ENCODE data around the gene SPIRE1. TPM values are rescaled to one million over a fixed set of nuclear protein-coding genes. Genes with fewer than 3 reads are reported as not detected.
"Not testable (repeated sequence)": the region's sequence is repeated elsewhere in the genome, so short reads cannot be mapped to it uniquely, and the experiment has no call there.

The SPIRE1 gene
- total RNA-seq, 2 experiments from 2014 or later: 4.5 to 6.3 TPM

DNA sequence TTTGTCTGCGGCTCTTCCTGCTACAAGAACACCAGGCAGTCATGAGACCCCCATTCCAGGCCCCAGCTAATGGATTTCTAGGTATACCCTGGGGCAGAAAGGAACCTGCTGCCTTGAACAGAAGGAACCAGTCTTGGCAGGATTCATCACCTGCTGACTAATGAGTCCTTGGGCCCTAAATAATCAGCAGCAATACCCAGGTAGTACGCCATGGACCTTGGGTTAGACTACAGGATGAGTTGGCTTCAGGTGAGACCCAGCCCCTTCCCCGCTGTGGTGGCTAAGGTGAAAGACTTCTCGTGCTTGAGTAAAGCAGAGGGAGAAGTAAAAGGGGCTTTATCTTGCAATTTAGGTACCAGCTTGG, 105.0 kb downstream of the SPIRE1 start:
- ChIA-PET CTCF (no interaction called here), POLR2A (no interaction called here)
- peaks cover 2% of the 10 kb centered on the region for H3K4me1 Mint-ChIP-seq
- no peak overlapping the region for H3K27ac Mint-ChIP-seq
- peaks cover 15% of the 10 kb centered on the region for H3K9me3 Mint-ChIP-seq
- H3K4me3 Mint-ChIP-seq: no peak overlapping the region
- no peak for DNase-seq
- peaks cover 11% of the 10 kb centered on the region for H3K27me3 Mint-ChIP-seq
- peaks cover 10% of the 10 kb centered on the region for H3K36me3 Mint-ChIP-seq (ENCODE audit: low read depth)

DNA sequence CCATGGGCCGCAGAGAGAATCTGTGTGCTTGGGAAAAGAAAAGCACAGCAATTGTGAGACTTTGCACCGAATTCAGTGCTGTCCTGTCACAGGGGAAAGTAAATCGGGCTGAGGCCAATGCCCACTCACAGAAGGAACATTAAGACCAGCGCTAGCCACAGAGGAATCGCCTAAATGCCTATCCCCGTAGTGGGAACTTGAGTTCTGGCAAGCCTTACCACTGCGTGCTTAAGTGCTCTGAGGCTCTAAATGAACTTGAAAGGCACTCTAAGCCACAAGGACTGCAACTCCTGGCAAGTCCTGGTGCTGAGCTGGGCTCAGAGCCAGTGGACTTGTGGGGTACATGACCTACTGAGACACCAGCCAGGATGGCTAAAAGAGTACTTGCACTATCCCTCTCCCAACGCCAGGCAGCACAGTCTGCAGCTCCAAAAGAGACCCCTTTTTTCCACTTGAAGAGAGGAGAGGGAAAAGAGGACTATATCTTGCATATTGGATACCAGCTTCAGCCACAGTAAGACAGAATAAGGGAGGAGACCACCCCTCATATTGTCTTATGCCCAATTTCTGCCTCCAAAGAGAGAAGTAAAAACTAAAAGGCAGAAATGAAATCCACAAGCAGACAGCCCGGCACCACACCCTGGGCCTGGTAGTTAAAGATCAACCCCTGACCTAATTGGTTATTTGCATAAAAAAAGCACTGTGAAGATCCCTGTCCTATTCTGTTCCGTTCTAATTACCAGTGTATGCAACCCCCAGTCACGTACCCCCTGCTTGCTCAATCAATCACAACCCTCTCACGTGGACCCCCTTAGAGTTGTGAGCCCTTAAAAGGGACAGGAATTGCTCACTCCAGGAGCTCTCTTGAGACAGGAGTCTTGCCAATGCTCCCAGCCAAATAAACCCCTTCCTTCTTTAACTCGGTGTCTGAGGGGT, 105.7 kb downstream of the SPIRE1 start:
- POLR2A ChIA-PET; H3K4me1 Mint-ChIP-seq; CTCF ChIA-PET; DNase-seq; H3K27ac Mint-ChIP-seq; H3K4me3 Mint-ChIP-seq; H3K36me3 Mint-ChIP-seq (ENCODE audit: low read depth): not testable (repeated sequence)
- peaks cover 13% of the 10 kb centered on the region for H3K9me3 Mint-ChIP-seq
- H3K27me3 Mint-ChIP-seq: peaks cover 13% of the 10 kb centered on the region

DNA sequence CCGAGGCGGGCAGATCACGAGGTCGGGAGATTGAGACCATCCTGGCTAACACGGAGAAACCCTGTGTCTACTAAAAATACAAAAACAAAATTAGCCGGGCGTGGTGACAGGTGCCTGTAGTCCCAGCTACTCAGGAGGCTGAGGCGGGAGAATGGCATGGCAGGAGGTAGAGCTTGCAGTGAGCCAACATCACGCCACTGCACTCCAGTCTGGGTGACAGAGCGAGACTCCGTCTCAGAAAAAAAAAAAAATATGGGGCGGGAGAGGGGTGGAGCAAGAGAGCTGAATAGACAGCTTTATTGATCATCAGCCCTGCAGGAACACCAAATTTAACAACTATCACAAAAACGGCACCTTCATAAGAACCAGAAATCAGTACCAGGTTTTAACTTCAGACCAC, 106.4 kb downstream of the SPIRE1 start:
- CTCF ChIA-PET, DNase-seq, H3K4me1 Mint-ChIP-seq, H3K4me3 Mint-ChIP-seq, POLR2A ChIA-PET, H3K27ac Mint-ChIP-seq: not testable (repeated sequence)
- H3K27me3 Mint-ChIP-seq: peaks cover 15% of the 10 kb centered on the region
- peaks cover 12% of the 10 kb centered on the region for H3K9me3 Mint-ChIP-seq
- peaks cover 11% of the 10 kb centered on the region for H3K36me3 Mint-ChIP-seq (ENCODE audit: low read depth)

DNA sequence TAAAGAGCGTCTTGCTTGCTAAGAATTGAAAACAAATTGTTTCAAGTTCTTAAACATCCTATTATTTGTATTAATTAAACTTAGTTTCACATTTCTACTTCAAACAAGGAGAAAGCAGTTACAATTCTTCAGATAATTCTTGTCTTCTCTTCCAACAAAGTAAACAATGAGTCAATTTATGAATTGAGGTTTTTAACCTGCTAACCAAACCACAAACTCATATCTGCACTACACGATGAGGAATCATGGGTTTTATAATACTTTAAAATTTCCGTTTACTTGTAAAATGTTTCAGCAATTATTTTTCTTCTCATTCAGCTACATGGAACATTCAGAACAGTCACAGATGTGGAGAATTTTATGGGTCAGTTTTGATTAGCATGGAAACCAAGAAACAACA, 114.2 kb downstream of the SPIRE1 start:
- Mint-ChIP-seq H3K9me3 (peaks cover 2% of the 10 kb centered on the region), H3K4me1 (peaks cover 13% of the 10 kb centered on the region), H3K36me3 (ENCODE audit: low read depth) (peaks cover 8% of the 10 kb centered on the region), H3K4me3 (no peak overlapping the region), H3K27me3 (peaks cover 8% of the 10 kb centered on the region), H3K27ac (no peak overlapping the region)
- CTCF ChIA-PET: no interaction called here
- DNase-seq: no peak
- POLR2A ChIA-PET: interaction anchor here (0.7 kb wide), 1 partner anchor 119 kb away, joined by 3 read pairs; no protein-coding TSS in a partner anchor

DNA sequence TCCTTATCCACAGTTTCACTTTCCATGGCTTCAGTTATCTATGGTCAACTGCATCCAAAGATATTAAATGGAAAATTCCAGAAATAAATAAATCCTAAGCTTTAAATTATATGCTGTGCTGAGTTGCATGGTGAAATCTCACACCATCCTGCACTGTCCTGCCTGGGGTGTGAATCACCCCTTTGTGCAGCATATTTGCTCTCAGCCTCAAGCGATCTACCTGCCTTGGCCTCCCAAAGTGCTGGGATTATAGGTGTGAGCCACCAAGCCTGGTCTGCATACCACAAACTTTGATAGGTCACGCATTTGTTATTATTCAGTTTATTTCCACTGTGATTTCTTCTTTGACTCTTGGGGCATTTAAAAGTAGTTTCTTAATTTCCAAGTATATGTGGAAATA, 117.2 kb downstream of the SPIRE1 start:
- DNase-seq: no peak
- no peak overlapping the region for H3K4me3 Mint-ChIP-seq
- peaks cover 13% of the 10 kb centered on the region for H3K27me3 Mint-ChIP-seq
- H3K9me3 Mint-ChIP-seq: peaks cover 2% of the 10 kb centered on the region
- ChIA-PET POLR2A (no interaction called here), CTCF (interaction anchor here (1.0 kb wide), 2 partner anchors 16 to 119 kb away, joined by 3 to 5 read pairs; no protein-coding TSS in a partner anchor)
- H3K4me1 Mint-ChIP-seq: peaks cover 13% of the 10 kb centered on the region
- no peak overlapping the region for H3K27ac Mint-ChIP-seq
- H3K36me3 Mint-ChIP-seq (ENCODE audit: low read depth): peaks cover 5% of the 10 kb centered on the region

DNA sequence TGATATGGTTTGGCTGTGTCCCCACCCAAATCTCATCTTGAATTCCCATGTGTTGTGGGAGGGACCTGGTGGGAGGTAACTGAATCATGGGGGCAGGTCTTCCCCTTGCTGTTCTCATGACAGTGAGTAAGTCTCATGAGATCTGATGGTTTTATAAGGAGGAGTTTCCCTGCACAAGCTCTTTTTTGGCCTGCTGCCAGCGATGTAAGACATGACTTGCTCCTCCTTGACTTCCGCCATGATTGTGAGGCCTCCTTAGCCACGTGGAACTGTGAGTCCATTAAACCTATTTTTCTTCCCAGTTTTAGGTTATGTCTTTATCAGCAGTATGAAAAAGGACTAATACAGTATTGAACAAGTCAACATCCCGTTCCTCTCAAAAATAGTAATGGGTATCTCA, 118.7 kb downstream of the SPIRE1 start:
- DNase-seq; H3K4me3 Mint-ChIP-seq; H3K4me1 Mint-ChIP-seq; H3K9me3 Mint-ChIP-seq; H3K27ac Mint-ChIP-seq; H3K36me3 Mint-ChIP-seq (ENCODE audit: low read depth); POLR2A ChIA-PET: not testable (repeated sequence)
- H3K27me3 Mint-ChIP-seq: peaks cover 11% of the 10 kb centered on the region
- CTCF ChIA-PET: interaction anchor here (0.7 to 1.1 kb wide), 4 partner anchors 27 to 673 kb away, joined by 3 to 4 read pairs (median 3); no protein-coding TSS in a partner anchor

DNA sequence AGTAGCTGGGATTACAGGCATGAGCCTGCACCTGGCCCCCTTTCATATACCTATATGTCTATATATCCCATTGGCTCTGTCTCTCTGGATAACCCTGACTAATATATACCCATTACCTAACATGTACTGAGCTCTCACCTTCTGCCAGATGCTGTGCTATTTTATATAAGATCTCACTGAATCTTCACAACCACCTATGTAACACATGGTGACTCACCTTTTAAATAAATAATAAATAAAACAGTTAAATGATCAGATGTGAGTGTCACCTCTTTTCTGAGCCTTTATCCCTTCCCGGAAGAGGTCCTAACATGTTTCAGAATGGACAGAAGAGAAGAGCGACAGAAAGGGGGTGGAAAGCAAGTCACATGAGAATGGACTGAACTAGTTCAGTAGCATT, 123.1 kb downstream of the SPIRE1 start:
- Mint-ChIP-seq H3K4me1 (no peaks in the 10 kb centered on the region), H3K27me3 (peaks cover 13% of the 10 kb centered on the region)

DNA sequence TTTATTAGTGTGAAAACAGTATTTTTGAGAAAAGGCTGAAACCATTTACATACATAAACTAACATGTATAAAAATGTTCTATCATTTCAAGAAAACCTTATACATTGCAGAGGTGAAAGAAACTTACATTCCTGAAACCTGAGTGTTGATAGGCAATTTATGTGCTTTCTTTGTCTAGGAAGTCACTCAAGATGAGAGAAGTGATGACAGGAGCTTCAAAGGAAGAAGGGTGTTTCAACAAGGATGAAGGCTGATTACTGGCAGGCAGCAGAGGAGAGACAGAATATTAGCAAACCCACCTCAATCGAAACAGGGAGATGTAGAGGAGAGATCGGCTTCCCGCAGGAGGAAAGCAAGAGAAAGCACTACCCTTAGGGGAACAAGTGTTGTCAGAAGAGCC, 125.2 kb downstream of the SPIRE1 start:
- H3K4me1 Mint-ChIP-seq: no peaks in the 10 kb centered on the region
- H3K9me3 Mint-ChIP-seq: no peaks in the 10 kb centered on the region
- POLR2A ChIA-PET: no interaction called here
- CTCF ChIA-PET: no interaction called here
- peaks cover 9% of the 10 kb centered on the region for H3K27me3 Mint-ChIP-seq
- H3K4me3 Mint-ChIP-seq: no peak overlapping the region
- no peak for DNase-seq
- no peaks in the 10 kb centered on the region for H3K36me3 Mint-ChIP-seq (ENCODE audit: low read depth)
- no peak overlapping the region for H3K27ac Mint-ChIP-seq

More for the DNA sequence above, 123.1 kb downstream of the SPIRE1 start:
- H3K36me3 Mint-ChIP-seq (ENCODE audit: low read depth): no peaks in the 10 kb centered on the region
- no peak overlapping the region for H3K27ac Mint-ChIP-seq
- H3K9me3 Mint-ChIP-seq: no peaks in the 10 kb centered on the region
- POLR2A ChIA-PET: no interaction called here
- CTCF ChIA-PET: no interaction called here
- H3K4me3 Mint-ChIP-seq: no peak overlapping the region
- no peak for DNase-seq

DNA sequence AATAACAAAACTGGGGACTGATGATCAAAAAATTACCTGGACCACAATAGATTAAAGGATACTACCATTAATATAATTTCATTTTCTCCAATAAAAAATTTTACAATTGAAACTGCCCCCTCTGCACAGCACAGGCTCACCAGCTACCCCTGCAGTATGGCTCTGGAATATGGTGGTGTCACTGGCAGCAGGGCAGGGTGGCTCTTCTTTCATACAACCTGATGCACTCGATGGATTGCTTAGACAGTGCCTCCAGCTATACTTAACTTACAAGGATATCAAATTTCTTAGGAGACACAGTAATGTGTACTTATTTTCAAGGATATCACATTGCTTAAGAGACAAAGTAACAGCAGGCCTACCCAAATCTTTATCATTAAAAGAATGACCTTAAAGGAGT, 126.2 kb downstream of the SPIRE1 start:
- ChIA-PET CTCF (no interaction called here), POLR2A (no interaction called here)
- no peak for DNase-seq
- H3K9me3 Mint-ChIP-seq: no peaks in the 10 kb centered on the region
- no peaks in the 10 kb centered on the region for H3K4me1 Mint-ChIP-seq
- no peak overlapping the region for H3K27ac Mint-ChIP-seq
- H3K4me3 Mint-ChIP-seq: no peak overlapping the region
- no peaks in the 10 kb centered on the region for H3K36me3 Mint-ChIP-seq (ENCODE audit: low read depth)
- peaks cover 6% of the 10 kb centered on the region for H3K27me3 Mint-ChIP-seq

DNA sequence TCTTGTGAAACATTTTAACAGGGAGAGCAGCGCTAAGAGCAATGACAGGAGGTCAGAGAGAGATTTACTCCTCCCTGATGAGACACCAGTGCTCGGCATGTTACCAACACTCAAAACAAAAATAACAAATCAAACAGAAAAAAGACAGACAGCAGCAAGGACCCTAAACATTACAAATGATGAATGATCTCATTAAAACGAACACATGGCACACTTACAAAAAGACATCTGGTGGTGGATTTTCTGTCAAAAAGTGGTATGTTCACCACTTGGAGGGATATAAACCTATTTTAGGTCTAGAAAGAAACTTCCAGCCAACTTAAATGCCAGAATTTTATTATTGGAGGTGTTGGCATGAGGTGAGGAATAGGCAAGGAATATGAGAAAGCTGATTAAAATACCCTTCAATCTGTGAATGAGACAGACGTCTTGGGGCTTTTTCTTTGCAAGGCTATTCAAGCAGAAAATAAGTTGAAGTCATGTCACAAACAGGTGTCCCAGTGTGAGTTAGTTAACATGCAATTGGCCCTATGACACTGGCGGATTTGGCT, 137.4 kb downstream of the SPIRE1 start:
- no peak overlapping the region for H3K4me3 Mint-ChIP-seq
- CTCF ChIA-PET: interaction anchor here (0.6 kb wide), 1 partner anchor 74 kb away, joined by 3 read pairs; no protein-coding TSS in a partner anchor
- POLR2A ChIA-PET: interaction anchor here (0.6 kb wide), 1 partner anchor 9 kb away, joined by 3 read pairs; no protein-coding TSS in a partner anchor
- no peaks in the 10 kb centered on the region for H3K36me3 Mint-ChIP-seq (ENCODE audit: low read depth)
- DNase-seq: no peak
- no peak overlapping the region for H3K27ac Mint-ChIP-seq
- H3K9me3 Mint-ChIP-seq: no peaks in the 10 kb centered on the region
- H3K4me1 Mint-ChIP-seq: no peaks in the 10 kb centered on the region
- no peaks in the 10 kb centered on the region for H3K27me3 Mint-ChIP-seq

DNA sequence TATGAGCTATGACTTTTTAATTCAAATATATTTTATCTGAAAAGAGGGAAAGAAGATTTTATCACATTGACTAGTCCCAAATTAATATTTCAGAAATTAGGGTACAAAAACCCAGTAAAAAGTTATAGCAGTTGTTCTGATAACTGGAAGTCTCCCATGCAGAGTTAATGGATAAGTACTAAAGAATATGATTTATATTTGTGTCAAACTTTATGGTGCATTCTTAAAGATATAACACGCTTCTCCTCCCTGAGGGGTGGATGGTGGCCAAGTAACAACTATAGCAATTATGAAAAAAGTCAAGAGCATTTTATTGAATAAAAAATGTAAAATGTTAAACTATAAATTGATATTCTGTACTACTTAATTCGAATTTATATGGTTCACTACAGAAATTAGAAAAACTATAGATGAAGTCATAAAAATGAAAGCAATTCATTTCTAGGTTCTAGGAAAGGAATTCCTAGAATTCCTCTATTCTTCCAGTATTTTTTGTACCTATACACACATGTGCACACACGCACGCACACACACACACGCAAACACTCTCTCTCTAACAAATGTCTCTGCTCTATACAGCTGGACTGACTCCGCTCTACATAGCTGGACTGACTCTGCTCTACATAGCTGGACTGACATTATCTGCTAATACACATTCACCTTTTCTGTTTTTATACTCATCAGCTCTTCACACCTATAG, 138.9 kb downstream of the SPIRE1 start:
- ChIA-PET CTCF (no interaction called here), POLR2A (interaction anchor here (0.7 kb wide), 1 partner anchor 10 kb away, joined by 4 read pairs; no protein-coding TSS in a partner anchor)
- Mint-ChIP-seq H3K36me3 (ENCODE audit: low read depth) (no peaks in the 10 kb centered on the region), H3K9me3 (no peaks in the 10 kb centered on the region), H3K4me1 (no peaks in the 10 kb centered on the region), H3K27me3 (no peaks in the 10 kb centered on the region), H3K4me3 (no peak overlapping the region), H3K27ac (no peak overlapping the region)
- no peak for DNase-seq

DNA sequence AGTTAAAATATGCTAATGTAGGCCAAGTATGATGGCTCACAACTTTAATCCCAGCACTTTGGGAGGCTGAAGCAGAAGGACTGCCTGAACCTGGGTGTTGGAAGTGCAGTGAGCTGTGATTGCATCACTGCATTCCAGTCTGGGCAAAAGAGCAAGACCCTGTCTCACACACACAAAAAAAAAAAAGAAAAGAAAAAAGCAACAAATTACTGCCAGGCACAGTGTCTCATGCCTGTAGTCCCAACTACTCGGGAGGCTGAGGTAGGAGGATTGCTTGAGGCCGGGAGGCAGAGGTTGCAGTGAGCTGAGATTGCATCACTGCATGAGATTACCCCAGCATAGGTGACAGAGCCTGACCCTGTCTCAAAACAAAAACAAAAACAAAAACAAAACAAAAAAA, 139.6 kb downstream of the SPIRE1 start:
- no peaks in the 10 kb centered on the region for H3K36me3 Mint-ChIP-seq (ENCODE audit: low read depth)
- H3K27ac Mint-ChIP-seq: no peak overlapping the region
- no peak for DNase-seq
- H3K27me3 Mint-ChIP-seq: no peaks in the 10 kb centered on the region
- CTCF ChIA-PET: no interaction called here
- POLR2A ChIA-PET: interaction anchor here (0.7 kb wide), 1 partner anchor 9 kb away, joined by 4 read pairs; no protein-coding TSS in a partner anchor
- H3K9me3 Mint-ChIP-seq: no peaks in the 10 kb centered on the region
- no peaks in the 10 kb centered on the region for H3K4me1 Mint-ChIP-seq
- no peak overlapping the region for H3K4me3 Mint-ChIP-seq

DNA sequence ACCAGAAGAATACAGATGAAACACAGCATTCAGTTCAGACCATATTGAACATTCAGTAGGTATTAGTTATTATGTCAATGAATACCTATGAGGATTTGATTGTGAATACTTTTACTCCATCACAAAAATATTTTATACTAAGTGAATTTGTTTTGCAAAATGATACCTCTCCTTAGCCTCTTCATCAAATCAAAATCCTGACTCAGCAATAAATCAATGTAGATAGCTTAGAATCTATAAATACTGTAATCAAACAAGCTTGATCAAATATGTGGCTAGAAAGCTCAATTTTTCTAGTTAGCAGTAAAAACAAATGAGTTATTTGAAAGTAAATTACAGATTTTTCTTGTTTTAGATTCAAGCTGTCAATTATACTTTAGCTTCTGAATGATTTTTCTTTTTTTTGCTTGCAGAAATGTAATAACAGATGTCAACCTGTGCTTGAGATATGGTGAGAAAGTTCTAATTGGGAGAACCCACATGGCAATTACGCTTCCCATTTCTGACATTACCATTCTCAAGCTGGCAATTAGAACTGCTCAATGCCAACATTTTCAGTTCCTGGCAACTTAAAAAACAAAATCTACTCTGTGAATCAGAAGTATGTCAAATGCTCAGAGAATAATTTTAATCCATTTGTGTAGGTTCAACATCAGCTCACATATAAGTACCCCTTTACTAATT, 140.6 kb downstream of the SPIRE1 start:
- Mint-ChIP-seq H3K9me3 (no peaks in the 10 kb centered on the region), H3K27me3 (no peaks in the 10 kb centered on the region), H3K4me1 (no peaks in the 10 kb centered on the region), H3K4me3 (no peak overlapping the region), H3K36me3 (ENCODE audit: low read depth) (no peaks in the 10 kb centered on the region), H3K27ac (no peak overlapping the region)
- no peak for DNase-seq
- ChIA-PET POLR2A (interaction anchor here (0.7 kb wide), 1 partner anchor 105 kb away, joined by 3 read pairs; no protein-coding TSS in a partner anchor), CTCF (no interaction called here)

Measured in activated CD4-positive, alpha-beta memory T cell treated with anti-CD3 and anti-CD28 coated beads, Interleukin-2, amount 10 ng/mL, durations not matched to agents 7 days and 5 days (primary cell).